Dermis microvascular lymphatic vessel endothelial cell (primary cell): ENCODE measurements around the gene REEP5. TPM values are rescaled to one million over a fixed set of nuclear protein-coding genes. Genes with fewer than 3 reads are reported as not detected.

ENCODE experiments used
- DNase-seq, 2 donors: peaks; one replicate each; pipeline versions ENCODE4 v3.0.0 to v3.0.0-alpha.2; 2010; ENCODE audit warnings: low read depth in 2 of 2
- total RNA-seq: library from RNA; depleted of rRNA; stranded (reverse); fragments of >200 nt; gene quantifications from 2 replicates; pipeline ENCODE4 v1.2.1, GENCODE V29; 2014

The REEP5 gene
- total RNA-seq, 1 donor from 2014 or later: 57.4 TPM

DNA sequence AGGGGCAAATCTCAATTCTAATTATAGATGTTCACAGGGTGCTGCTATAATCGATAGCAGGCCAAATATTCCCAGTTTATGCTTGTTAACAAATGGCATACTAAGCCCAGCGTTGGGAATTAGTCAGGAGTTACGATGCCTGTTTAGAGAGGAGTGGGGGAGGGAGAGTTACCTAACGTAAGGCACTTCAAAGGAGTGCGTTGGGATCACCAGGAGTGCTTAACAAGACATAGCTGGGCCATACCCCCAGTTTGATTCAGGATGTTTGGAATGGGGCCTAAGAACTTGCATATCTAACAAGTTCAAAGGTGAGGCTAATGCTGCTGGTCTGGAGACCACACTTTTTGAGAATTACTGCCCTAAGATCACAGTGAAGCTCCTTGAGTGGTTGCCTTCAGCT lies 75.5 kb downstream of the REEP5 start:
- DNase-seq: no peak

DNA sequence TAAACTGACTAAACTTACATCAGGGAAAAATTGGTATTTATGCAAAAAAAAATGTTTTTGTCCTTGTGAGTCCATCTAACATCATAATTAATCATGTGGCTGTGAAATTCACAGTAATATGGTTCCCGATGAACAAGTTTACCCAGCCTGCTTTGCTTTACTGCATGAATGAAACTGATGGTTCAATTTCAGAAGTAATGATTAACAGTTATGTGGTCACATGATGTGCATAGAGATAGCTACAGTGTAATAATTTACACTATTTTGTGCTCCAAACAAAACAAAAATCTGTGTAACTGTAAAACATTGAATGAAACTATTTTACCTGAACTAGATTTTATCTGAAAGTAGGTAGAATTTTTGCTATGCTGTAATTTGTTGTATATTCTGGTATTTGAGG lies 77.5 kb downstream of the REEP5 start:
- DNase-seq: no peak

DNA sequence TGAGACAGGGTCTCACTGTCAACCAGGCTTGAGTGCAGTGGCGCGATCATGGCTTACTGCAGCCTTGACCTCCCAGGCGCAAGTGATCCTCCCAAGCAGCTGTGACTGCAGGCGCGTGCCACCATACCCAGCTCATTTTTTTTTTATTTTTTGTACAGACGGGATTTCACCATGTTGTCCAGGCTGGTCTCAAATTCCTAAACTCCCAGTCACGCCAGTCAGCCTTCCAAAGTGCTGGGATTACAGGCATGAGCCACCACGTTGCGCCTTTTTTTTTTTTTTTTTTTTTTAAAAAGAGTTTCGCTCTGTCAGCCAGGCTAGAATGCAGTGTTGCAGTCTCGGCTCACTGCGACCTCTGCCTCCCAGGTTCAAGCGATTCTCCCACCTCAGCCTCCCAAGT lies 88.1 kb downstream of the REEP5 start:
- DNase-seq: no peak

DNA sequence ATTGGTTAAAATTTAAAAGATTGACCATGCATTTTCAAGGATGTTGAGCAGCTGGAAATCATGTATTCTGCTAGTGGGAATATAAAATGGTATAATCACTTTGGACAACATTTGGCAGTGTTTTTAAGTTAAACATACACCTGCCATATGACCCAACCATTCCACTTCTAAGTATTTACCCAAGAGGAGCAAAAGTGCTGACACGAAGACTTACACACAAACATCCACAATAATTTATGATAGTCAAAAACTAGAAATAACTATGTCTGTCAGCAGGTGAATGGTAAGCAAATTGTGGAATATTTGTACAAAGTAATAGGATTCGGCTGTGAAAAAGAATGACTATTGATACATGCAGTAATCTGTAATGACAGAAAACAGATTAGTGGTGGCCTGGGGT lies 91.6 kb downstream of the REEP5 start:
- DNase-seq: no peak

Other genes starting within 250 kb of the REEP5 start
- 44.9 and 56.6 TPM in 2 replicates for gene APC, start 184.3 kb downstream of the REEP5 start, total RNA-seq
- gene SRP19, start 60.9 kb downstream of the REEP5 start, total RNA-seq: 25.5 and 30.1 TPM in 2 replicates
- gene DCP2, start 54.6 kb upstream of the REEP5 start, total RNA-seq: 30.7 and 30.9 TPM in 2 replicates